ENCODE measurements around the gene NVL. TPM values are rescaled to one million over a fixed set of nuclear protein-coding genes. Genes with fewer than 3 reads are reported as not detected.

Gene NVL
- total RNA-seq, 1 experiment from 2014 or later: 45.0 TPM

DNA sequence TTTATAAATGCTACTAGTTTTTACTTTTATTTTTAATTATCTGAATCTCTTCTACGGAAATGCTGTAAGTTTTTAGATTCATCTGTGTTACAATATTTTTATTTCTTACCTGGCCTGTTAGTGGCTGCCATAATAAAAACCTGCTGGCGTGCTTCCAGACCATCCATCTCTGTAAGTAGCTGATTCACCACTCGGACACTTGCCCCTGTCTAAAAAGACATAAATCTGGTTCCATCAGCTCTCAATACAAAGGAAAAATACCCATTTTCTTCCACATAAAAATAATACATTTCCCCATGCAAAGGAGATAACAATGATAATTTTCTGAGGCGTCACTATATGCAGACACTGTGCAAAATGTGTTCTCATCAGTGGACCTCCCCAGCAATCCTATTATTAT, 62.0 kb downstream of the NVL start:
- no peaks in the 10 kb centered on the region for H3K9me3 Mint-ChIP-seq (ENCODE audit: unreplicated experiment)
- no peak overlapping the region for H3K27ac Mint-ChIP-seq (ENCODE audit: unreplicated experiment)
- no peaks in the 10 kb centered on the region for H3K27me3 ChIP-seq (replicated peaks; ENCODE audit: control insufficient read depth, insufficient read depth, low read length)
- POLR2A ChIA-PET: no interaction called here
- DNase-seq: no peak
- H3K4me3 Mint-ChIP-seq (ENCODE audit: unreplicated experiment): no peak overlapping the region
- H3K9me3 ChIP-seq: no peaks in the 10 kb centered on the region
- intact Hi-C loops (cut with micrococcal nuclease; ENCODE audit: unreplicated experiment): no loop called here
- no peaks in the 10 kb centered on the region for H3K36me3 ChIP-seq (ENCODE audit: control insufficient read depth, insufficient read depth, low read length)
- no peak overlapping the region for H3K4me3 ChIP-seq (ENCODE audit: low read depth, low read length)
- H3K4me1 ChIP-seq: no peaks in the 10 kb centered on the region
- peaks cover 43% of the 10 kb centered on the region for H3K36me3 Mint-ChIP-seq (ENCODE audit: insufficient read depth, unreplicated experiment)
- no peaks in the 10 kb centered on the region for H3K27me3 Mint-ChIP-seq (ENCODE audit: insufficient read depth, unreplicated experiment)
- TF ChIP-seq, protein P1, sequence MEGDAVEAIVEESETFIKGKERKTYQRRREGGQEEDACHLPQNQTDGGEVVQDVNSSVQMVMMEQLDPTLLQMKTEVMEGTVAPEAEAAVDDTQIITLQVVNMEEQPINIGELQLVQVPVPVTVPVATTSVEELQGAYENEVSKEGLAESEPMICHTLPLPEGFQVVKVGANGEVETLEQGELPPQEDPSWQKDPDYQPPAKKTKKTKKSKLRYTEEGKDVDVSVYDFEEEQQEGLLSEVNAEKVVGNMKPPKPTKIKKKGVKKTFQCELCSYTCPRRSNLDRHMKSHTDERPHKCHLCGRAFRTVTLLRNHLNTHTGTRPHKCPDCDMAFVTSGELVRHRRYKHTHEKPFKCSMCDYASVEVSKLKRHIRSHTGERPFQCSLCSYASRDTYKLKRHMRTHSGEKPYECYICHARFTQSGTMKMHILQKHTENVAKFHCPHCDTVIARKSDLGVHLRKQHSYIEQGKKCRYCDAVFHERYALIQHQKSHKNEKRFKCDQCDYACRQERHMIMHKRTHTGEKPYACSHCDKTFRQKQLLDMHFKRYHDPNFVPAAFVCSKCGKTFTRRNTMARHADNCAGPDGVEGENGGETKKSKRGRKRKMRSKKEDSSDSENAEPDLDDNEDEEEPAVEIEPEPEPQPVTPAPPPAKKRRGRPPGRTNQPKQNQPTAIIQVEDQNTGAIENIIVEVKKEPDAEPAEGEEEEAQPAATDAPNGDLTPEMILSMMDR (IDR thresholded peaks at IDR 0.05; ENCODE audit: insufficient read depth in 1 of 2, low read depth in 1 of 2, low read length in 1 of 2, severe bottlenecking in 1 of 2, unreplicated experiment in 1 of 2): no peak
- CTCF ChIA-PET: interaction anchor here (0.6 kb wide), 1 partner anchor 73 kb away, joined by 3 read pairs; no protein-coding TSS in a partner anchor
- BruUV-seq (replicated peaks): no TSS peak
- peaks cover under 1% of the 10 kb centered on the region for H3K4me1 Mint-ChIP-seq (ENCODE audit: low read depth, unreplicated experiment)

DNA sequence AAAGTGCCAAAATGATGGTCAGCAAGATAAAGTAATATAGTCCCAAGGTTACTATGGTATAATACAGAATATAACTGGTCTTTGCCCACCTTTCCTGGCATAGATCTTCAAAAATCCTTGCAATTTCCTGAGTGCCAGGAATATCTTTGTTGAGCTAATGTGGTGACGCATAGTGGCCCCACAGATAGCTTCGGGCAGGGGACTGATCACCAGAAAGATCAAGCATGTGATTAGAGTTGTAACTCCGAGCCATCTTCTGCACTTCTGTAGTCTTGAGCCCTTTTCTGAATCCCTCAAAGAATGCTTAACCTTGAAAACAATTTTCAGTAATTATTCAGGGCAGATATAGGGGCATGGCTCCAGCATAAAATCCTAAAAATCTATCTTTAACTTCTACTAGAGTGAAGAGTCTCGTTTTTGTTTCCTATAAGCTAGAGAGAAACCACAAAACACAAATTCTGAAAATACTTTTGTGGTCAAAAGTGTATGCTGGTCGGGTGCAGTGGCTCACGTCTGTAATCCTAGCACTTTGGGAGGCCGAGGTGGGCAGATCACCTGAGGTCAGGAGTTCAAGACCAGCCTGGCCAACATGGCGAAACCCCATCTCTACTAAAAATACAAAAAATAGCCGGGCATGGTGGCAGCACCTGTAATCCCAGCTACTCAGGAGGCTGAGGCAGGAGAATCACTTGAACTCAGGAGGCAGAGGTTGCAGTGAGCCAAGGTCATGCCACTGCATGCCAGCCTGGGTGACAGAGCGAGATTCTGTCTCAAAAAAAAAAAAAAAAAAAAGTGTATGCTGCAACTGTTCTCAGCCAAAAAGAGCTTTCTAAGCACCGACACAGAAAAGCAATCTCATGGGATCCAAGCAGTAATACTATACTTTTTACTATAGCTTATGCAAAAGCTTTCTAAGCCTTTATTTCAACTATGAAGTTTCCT, 62.8 kb downstream of the NVL start:
- CTCF ChIA-PET: interaction anchor here (0.6 kb wide), 1 partner anchor 72 kb away, joined by 3 read pairs; no protein-coding TSS in a partner anchor

DNA sequence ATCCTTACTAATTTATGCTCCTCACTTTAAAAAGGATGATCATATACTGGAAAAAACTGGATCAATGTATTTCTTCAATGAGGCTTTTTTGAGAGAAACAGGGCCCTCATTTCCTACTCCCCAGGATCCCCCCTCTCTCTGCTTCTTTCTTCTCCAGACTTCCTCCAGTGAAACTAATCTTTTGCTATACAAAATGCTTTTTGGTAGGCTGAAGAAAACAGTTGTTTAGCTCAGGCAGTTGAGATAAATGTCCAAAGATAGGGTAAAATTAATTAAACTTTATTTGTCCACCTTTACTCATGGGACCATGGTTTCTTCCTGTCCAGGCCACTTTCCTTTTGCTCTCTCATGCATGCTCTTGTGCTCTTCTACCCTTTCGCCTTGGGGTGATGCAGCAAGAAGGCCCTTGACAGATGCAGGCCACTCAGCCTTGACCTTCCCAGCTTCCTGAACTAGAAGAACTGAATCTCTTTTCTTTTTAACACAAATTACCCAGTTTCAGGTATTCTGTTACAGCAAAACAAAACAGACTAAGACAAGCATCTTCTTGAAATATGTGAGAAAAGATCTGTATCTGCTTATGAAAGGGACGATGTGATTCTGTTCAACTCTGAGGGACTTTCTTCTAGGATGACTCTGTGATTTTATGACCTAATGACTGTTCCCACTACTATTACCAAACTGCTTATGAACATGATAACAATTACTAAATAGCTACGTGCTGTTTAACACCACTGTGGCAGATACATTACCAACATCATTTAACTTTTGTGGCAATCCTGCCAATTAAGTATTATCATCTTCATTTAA, 63.7 kb downstream of the NVL start:
- no TSS peak for BruUV-seq (replicated peaks)
- POLR2A ChIA-PET: no interaction called here
- Mint-ChIP-seq H3K4me1 (ENCODE audit: low read depth, unreplicated experiment) (peaks cover 8% of the 10 kb centered on the region), H3K27me3 (ENCODE audit: insufficient read depth, unreplicated experiment) (no peaks in the 10 kb centered on the region), H3K36me3 (ENCODE audit: insufficient read depth, unreplicated experiment) (peaks cover 44% of the 10 kb centered on the region), H3K4me3 (ENCODE audit: unreplicated experiment) (no peak overlapping the region), H3K9me3 (ENCODE audit: unreplicated experiment) (no peaks in the 10 kb centered on the region), H3K27ac (ENCODE audit: unreplicated experiment) (no peak overlapping the region)
- CTCF ChIA-PET: no interaction called here
- Histone ChIP-seq H3K36me3 (ENCODE audit: control insufficient read depth, insufficient read depth, low read length) (no peaks in the 10 kb centered on the region), H3K4me1 (no peaks in the 10 kb centered on the region), H3K4me3 (ENCODE audit: low read depth, low read length) (no peak overlapping the region), H3K27me3 (replicated peaks; ENCODE audit: control insufficient read depth, insufficient read depth, low read length) (no peaks in the 10 kb centered on the region), H3K9me3 (no peaks in the 10 kb centered on the region)
- intact Hi-C loops (cut with micrococcal nuclease; ENCODE audit: unreplicated experiment): no loop called here
- no peak for DNase-seq
- TF ChIP-seq, protein P1 (IDR thresholded peaks at IDR 0.05; ENCODE audit: insufficient read depth in 1 of 2, low read depth in 1 of 2, low read length in 1 of 2, severe bottlenecking in 1 of 2, unreplicated experiment in 1 of 2): no peak

More for the DNA sequence above, 62.8 kb downstream of the NVL start:
- no TSS peak for BruUV-seq (replicated peaks)
- Histone ChIP-seq H3K9me3 (no peaks in the 10 kb centered on the region), H3K36me3 (ENCODE audit: control insufficient read depth, insufficient read depth, low read length) (no peaks in the 10 kb centered on the region), H3K4me1 (no peaks in the 10 kb centered on the region), H3K27me3 (replicated peaks; ENCODE audit: control insufficient read depth, insufficient read depth, low read length) (no peaks in the 10 kb centered on the region), H3K4me3 (ENCODE audit: low read depth, low read length) (no peak overlapping the region)
- Mint-ChIP-seq H3K36me3 (ENCODE audit: insufficient read depth, unreplicated experiment) (peaks cover 40% of the 10 kb centered on the region), H3K4me1 (ENCODE audit: low read depth, unreplicated experiment) (peaks cover 8% of the 10 kb centered on the region), H3K27ac (ENCODE audit: unreplicated experiment) (no peak overlapping the region), H3K4me3 (ENCODE audit: unreplicated experiment) (no peak overlapping the region), H3K9me3 (ENCODE audit: unreplicated experiment) (no peaks in the 10 kb centered on the region), H3K27me3 (ENCODE audit: insufficient read depth, unreplicated experiment) (no peaks in the 10 kb centered on the region)
- no peak for DNase-seq
- TF ChIP-seq, protein P1 (IDR thresholded peaks at IDR 0.05; ENCODE audit: insufficient read depth in 1 of 2, low read depth in 1 of 2, low read length in 1 of 2, severe bottlenecking in 1 of 2, unreplicated experiment in 1 of 2): no peak
- intact Hi-C loops (cut with micrococcal nuclease; ENCODE audit: unreplicated experiment): no loop called here
- POLR2A ChIA-PET: no interaction called here

All from Caco-2 (cell line).